Measurements from ENCODE around the gene JRKL.

The JRKL gene

GRCh38 chr11:96389720-96390487 is at the start of gene JRKL, which contains the start of gene CCDC82:
Gene JRKL, plus strand, starts transcription at chr11:96390013. Its CDS starts 637 bp downstream, at chr11:96390650.
Gene CCDC82, minus strand, starts transcription at chr11:96389912. Its CDS starts 5,165 bp downstream, at chr11:96384747.
- DNase-seq (ENCODE audit: low spot score): peak; percentile 96

- DNase-seq (ENCODE audit: low spot score): no peak
These were observed 49.3 kb upstream of the JRKL start for GRCh38 chr11:96340555-96340885.

- DNase-seq (ENCODE audit: low spot score): peak; percentile 67
These were observed 48.4 kb upstream of the JRKL start for GRCh38 chr11:96341211-96342013.

GRCh38 chr11:96342014-96342960 is 47.5 kb upstream of the JRKL start:
- DNase-seq (ENCODE audit: low spot score): no peak

- peak; percentile 97 for DNase-seq (ENCODE audit: low spot score)
These were observed 46.7 kb upstream of the JRKL start, which contains the start of gene MAML2 for GRCh38 chr11:96342961-96343711. Gene MAML2, minus strand, starts transcription at chr11:96343195. Its CDS starts 1,300 bp downstream, at chr11:96341895.

GRCh38 chr11:96356848-96357247 is 33.0 kb upstream of the JRKL start:
- DNase-seq (ENCODE audit: low spot score): no peak

GRCh38 chr11:96357794-96358193 is 32.0 kb upstream of the JRKL start:
- DNase-seq (ENCODE audit: low spot score): no peak

GRCh38 chr11:96358321-96358720 is 31.5 kb upstream of the JRKL start:
- DNase-seq (ENCODE audit: low spot score): no peak

GRCh38 chr11:96361778-96362177 is 28.0 kb upstream of the JRKL start:
- DNase-seq (ENCODE audit: low spot score): peak; percentile 58

GRCh38 chr11:96365493-96365892 is 24.3 kb upstream of the JRKL start:
- DNase-seq (ENCODE audit: low spot score): no peak

GRCh38 chr11:96366024-96366423 is 23.8 kb upstream of the JRKL start:
- DNase-seq (ENCODE audit: low spot score): no peak

GRCh38 chr11:96367342-96367741 is 22.5 kb upstream of the JRKL start:
- no peak for DNase-seq (ENCODE audit: low spot score)

- DNase-seq (ENCODE audit: low spot score): no peak
These were observed 16.0 kb upstream of the JRKL start for GRCh38 chr11:96373826-96374225.

GRCh38 chr11:96376796-96377195 is 13.0 kb upstream of the JRKL start:
- no peak for DNase-seq (ENCODE audit: low spot score)

- no peak for DNase-seq (ENCODE audit: low spot score)
These were observed 5.7 kb upstream of the JRKL start for GRCh38 chr11:96384156-96384555.

GRCh38 chr11:96385187-96385586 is 4.6 kb upstream of the JRKL start:
- no peak for DNase-seq (ENCODE audit: low spot score)

- DNase-seq (ENCODE audit: low spot score): peak; percentile 61
These were observed 708 bp upstream of the JRKL start for GRCh38 chr11:96388891-96389719.

GRCh38 chr11:96390488-96390792 is 627 bp downstream of the JRKL start:
- no peak for DNase-seq (ENCODE audit: low spot score)

GRCh38 chr11:96391698-96392307 is 2.0 kb downstream of the JRKL start:
- DNase-seq (ENCODE audit: low spot score): peak; percentile 20

GRCh38 chr11:96393753-96394348 is 4.0 kb downstream of the JRKL start:
- peak; percentile 51 for DNase-seq (ENCODE audit: low spot score)

Data from kidney tubule cell (primary cell).